Measurements from ENCODE around the gene RETSAT. TPM values are rescaled to one million over a fixed set of nuclear protein-coding genes. Genes with fewer than 3 reads are reported as not detected.
A peak's percentile ranks its signal among the peaks of the same experiment; 100 is the strongest.

RETSAT gene
- total and polyA plus RNA-seq, 2 of the 13 experiments (the other 11 are each of a cell fraction or from before 2014, with no cell fraction given), result 46.7 to 61.0 TPM

GRCh38 chr2:85354286-85355072 lies at the start of gene RETSAT, which contains the start of gene ELMOD3 (continued):
- TF ChIP-seq NR2F1 (CRISPR knock-in tag; IDR thresholded peaks at IDR 0.05) (no peak), ZNF605 (CRISPR knock-in tag; IDR thresholded peaks at IDR 0.05) (peak; percentile 92), NFATC3 (CRISPR knock-in tag; IDR thresholded peaks at IDR 0.05) (no peak; the same call in 1 of the 2 replicates), CENPBD1 (CRISPR knock-in tag; IDR thresholded peaks at IDR 0.05; ENCODE audit: borderline replicate concordance, low read depth) (peak; percentile 96), ZFP41 (CRISPR knock-in tag; IDR thresholded peaks at IDR 0.05; ENCODE audit: borderline replicate concordance) (peak; percentile 71; the same call in 1 of the 2 replicates), NAIF1 (CRISPR knock-in tag; IDR thresholded peaks at IDR 0.05; ENCODE audit: borderline replicate concordance) (peak; percentile 84; the same call in 1 of the 2 replicates), ZEB1 (IDR thresholded peaks at IDR 0.05; ENCODE audit: insufficient replicate concordance, low read depth) (no peak), NFYB (CRISPR knock-in tag; IDR thresholded peaks at IDR 0.05) (peak; percentile 75), CBFB (CRISPR knock-in tag; IDR thresholded peaks at IDR 0.05) (peak; percentile 96), RCOR2 (CRISPR knock-in tag; IDR thresholded peaks at IDR 0.05) (peak; percentile 54; the same call in 1 of the 2 replicates), GABPB1 (CRISPR knock-in tag; IDR thresholded peaks at IDR 0.05) (peak; percentile 80), POGK (CRISPR knock-in tag; conservative IDR thresholded peaks at IDR 0.05) (peak; percentile 83), JARID2 (CRISPR knock-in tag; IDR thresholded peaks at IDR 0.05; ENCODE audit: insufficient replicate concordance) (no peak), PRPF4 (IDR thresholded peaks at IDR 0.05; ENCODE audit: low read depth, low read length, poor library complexity, severe bottlenecking) (no peak), FIP1L1 (IDR thresholded peaks at IDR 0.05; ENCODE audit: borderline replicate concordance, insufficient read depth, low read depth, low read length) (0 out of 2 replicates have a peak, but pooled peaks have one; percentile 9), POGZ (CRISPR knock-in tag; IDR thresholded peaks at IDR 0.05) (peak; percentile 78), FOXP1 (IDR thresholded peaks at IDR 0.05) (no peak), FOXP1 (CRISPR knock-in tag; IDR thresholded peaks at IDR 0.05) (peak; percentile 25; the same call in 1 of the 2 replicates), ZNF652 (CRISPR knock-in tag; IDR thresholded peaks at IDR 0.05; ENCODE audit: borderline replicate concordance, low read depth) (no peak), NR0B2 (CRISPR knock-in tag; IDR thresholded peaks at IDR 0.05) (no peak), PAF1 (CRISPR knock-in tag; IDR thresholded peaks at IDR 0.05) (no peak), ZNF275 (CRISPR knock-in tag; IDR thresholded peaks at IDR 0.05; ENCODE audit: borderline replicate concordance) (peak; percentile 99; the same call in 1 of the 2 replicates), RORA (CRISPR knock-in tag; IDR thresholded peaks at IDR 0.05) (no peak), TBP (CRISPR knock-in tag; IDR thresholded peaks at IDR 0.05) (peak; percentile 81; the same call in 1 of the 2 replicates), CENPX (CRISPR knock-in tag; IDR thresholded peaks at IDR 0.05) (no peak), ZNF136 (CRISPR knock-in tag; IDR thresholded peaks at IDR 0.05; ENCODE audit: low read depth) (peak; percentile 72; the same call in 1 of the 2 replicates), SRSF9 (IDR thresholded peaks at IDR 0.05; ENCODE audit: borderline replicate concordance, insufficient read depth, low read depth, low read length, poor library complexity, severe bottlenecking) (no peak)

All from HepG2 (cell line).